Measurements from ENCODE around the gene CEP63.
"Not testable (repeated sequence)": the region's sequence is repeated elsewhere in the genome, so short reads cannot be mapped to it uniquely, and the experiment has no call there.

CEP63 gene

DNA sequence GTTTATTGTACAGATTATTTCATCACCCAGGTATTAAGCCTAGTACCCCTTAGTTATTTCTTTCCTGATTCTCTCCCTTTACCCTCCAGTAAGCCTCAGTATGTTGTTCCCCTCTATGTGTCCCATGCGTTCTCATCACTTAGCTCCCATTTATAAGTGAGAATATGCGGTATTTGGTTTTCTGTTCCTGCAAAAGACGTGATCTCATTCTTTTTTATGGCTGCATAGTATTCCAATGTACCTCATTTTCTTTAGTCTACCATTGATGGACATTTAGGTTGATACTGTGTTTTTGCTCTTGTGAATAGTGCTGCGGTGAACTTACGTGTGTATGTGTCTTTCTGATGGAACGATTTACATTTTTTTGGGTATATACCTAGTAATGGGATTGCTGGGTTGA is 36.7 kb downstream of the CEP63 start:
- DNase-seq: no peak

DNA sequence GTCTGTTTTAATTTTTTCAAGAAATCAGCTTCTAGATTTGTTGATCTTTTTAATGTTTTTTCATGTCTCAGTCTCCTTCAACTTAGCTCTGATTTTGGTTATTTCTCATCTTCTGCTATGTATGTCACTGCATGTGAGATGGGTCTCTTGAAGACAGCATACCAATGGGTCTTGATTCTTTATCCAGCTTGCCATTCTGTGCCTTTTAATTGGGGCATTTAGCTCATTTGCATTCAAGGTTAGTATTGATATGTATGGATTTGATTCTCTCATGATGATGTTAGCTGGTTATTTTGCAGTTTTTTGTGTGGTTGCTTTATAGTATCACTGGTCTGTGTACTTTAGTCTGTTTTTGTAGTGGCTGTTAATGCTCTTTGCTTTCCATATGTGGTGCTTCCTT is 39.4 kb downstream of the CEP63 start:
- no peak for DNase-seq

DNA sequence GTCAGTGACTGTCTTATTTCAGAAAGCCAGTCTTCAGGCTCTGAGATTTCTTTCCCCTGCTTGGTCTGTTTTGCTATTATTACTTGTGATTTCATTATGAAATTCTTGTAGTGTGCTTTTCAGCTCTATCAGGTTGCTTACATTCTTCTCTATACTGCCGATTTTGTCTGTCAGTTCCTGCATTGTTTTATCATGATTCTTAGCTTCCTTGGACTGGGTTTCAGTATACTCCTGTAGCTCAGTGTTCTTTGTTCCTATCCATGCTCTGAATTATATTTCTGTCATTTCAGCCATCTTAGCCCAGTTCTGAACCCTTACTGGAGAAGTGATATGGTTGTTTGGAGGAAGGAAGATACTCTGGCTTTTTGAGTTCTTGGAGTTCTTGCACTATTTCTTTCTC is 40.5 kb downstream of the CEP63 start:
- no peak for DNase-seq

DNA sequence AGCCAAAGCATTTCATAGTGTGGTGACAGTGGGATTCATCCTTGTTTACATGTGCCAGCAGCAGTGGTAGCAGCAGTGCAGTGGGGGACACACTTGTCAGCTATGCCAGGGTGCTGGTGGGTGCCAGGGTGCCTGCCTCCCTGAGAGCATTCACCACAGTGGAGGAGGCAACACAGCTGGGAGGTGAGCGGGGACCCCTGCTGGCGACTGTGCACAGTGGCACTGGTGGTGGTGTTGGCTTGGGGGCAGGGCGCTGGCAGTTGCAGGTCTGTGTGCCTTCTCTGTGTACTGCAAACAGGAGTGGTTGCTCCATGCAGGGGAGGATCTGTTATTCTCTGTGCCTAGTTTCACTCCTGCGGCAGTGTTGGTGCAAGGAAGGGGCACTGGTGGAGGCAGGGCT is 41.2 kb downstream of the CEP63 start:
- peak in 1 of 2 donors; percentile 12 for DNase-seq

GRCh38 chr3:134527538-134528186 is 41.8 kb downstream of the CEP63 start:
- DNase-seq: no peak

GRCh38 chr3:134533493-134533892 is 47.6 kb downstream of the CEP63 start:
- no peak for DNase-seq

- DNase-seq: no peak
These were observed 49.5 kb downstream of the CEP63 start for GRCh38 chr3:134535186-134535970.

GRCh38 chr3:134536781-134537180 is 50.9 kb downstream of the CEP63 start:
- no peak for DNase-seq

DNA sequence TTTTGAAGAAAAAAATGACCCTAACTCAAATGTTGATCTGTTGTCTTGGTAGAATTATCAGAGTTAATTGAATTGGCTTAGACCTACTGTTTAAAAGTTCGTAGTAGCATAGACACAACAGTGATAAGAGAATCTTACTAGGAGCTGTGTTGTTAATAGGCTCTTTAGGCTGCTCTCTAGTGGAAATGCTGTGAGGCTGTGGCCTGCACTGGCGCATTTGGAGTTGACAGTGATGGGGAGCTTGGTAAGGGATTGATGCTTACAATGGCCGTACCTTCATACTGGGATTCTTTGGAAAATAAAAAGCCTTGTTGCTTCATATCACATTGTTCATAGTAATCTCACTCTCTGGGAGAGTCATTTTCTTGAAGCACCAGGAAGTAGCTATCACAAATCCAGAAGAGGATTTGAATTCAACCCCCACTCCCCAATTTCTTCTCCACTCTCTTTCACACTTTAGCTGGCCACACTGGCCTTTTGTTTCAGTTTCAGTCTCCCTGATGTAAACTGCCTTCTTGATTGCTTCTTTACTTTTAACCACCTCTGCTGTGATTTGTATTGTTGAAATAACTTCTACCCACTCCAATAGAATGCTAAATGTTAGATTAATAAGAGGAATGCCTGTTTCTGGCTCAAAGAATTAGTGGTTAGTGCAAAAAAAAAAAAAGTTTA is 56.6 kb downstream of the CEP63 start:
- DNase-seq: no peak

GRCh38 chr3:134543113-134543512 is 57.3 kb downstream of the CEP63 start:
- no peak for DNase-seq

DNA sequence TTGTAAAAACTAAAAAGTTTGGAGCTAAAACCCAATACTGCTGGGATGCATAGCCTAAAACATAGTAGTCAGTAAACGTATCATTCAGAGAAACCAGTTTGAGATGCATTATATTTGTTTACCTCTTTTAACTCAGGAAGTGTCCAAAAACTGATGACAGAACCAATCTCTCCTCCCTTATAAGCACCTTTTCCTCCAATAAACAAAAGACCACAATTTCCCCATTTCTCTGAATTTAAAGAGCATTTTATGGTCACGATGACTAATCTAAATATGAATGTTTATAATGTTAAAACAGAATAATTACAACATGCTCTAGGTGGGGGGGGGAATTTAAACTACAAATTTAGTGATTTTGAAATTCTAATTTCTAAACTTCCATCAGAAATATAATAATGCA is 58.5 kb downstream of the CEP63 start:
- DNase-seq: no peak

GRCh38 chr3:134544783-134545182 is 58.9 kb downstream of the CEP63 start:
- not testable (repeated sequence) for DNase-seq

DNA sequence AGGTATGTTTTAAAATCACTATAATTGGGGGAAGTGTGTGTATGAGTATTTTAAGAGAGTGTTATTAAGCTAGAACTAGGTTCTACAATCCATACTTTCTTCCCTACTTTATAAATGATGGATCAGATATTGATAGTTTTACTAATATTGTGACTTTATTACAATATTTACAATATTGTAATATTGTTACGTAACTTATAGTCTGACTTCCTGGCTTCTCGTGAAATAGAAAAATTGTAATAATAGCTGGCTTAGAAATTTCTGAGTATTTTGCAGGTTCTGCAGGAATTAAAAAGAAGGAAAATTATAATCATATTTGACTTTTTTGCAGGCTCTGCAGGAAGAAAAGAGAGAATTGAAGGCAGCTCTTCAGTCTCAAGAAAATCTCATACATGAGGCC is 60.0 kb downstream of the CEP63 start:
- no peak for DNase-seq

GRCh38 chr3:134552784-134553183 is 66.9 kb downstream of the CEP63 start:
- no peak for DNase-seq

DNA sequence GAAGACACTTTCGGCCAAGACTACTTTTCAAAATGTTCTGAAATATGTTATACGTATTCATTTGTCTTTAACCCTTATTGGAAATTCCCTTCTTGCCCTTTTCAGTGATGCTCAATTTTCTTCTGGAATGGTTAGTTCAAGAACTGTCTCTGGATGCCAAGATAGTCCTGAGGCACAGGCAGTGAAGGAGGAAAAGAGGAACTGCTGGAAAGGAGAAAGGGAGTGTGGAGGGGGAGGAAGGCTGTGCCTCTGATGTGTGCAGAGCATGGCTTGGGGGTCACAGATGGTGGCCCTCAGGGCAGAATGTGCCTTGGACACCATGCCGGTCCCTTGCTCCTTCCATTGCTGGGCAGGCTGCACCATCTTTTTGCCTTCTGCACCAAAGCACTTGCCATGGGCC is 73.7 kb downstream of the CEP63 start:
- no peak for DNase-seq

DNA sequence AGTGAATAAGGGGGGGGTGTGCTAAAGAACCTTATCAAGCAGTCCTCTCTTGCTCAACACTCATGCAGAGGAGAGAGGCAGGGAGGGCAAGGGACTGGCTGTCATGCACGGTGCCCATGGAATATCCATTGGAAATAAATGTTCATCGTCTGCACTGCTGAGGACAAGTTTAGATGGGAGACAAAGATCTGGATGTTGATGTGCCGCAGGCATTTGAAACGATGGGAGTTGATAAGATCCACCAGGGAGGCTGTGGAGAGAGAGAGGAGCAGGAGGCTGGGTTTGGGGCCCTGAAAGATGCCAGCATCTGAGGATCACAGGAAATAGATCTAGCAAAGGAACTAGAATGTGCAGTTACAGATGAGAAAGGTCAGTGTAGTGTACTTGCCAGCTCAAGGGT is 76.2 kb downstream of the CEP63 start:
- DNase-seq: no peak

GRCh38 chr3:134563601-134564000 is 77.7 kb downstream of the CEP63 start:
- no peak for DNase-seq

DNA sequence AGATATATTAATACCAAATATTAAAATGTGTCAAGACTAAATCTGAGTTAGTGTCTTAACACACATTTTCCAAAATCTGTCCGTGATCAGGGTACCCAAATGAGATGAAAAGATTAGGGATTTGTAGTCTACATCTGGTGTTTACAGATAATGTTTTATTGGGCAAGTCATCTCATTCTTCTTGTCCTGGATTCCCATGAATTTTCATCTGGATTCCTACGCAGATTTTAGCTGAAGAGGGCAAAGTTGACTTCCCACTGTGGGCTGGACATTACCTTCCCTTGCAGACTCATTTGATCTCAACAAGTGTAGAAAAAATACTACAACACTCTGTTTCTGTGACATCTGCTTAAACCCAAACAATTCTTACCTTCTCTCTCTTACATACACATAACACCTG is 79.1 kb downstream of the CEP63 start:
- DNase-seq: no peak

DNA sequence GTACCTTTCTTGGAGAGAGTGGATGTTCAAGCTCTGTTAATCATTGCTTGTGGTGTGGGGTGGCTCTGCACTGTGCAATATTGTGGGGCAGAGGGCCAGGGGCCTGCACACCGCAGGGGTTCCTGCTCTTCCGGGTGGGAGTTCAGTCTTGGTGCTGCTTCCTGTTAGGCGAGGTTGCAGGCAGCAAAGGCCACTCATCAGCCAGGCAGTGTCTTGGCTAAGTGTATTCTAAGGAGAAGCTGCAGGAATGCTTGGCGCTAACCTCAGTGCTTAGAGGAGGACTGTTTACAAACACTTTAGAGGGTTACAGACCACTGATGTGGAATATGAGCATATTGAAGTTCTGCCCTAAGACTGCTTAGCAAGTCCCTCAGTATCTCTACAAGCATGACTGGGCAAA is 81.7 kb downstream of the CEP63 start:
- no peak for DNase-seq

- no peak for DNase-seq
These were observed 82.9 kb downstream of the CEP63 start for GRCh38 chr3:134568790-134569189.

DNA sequence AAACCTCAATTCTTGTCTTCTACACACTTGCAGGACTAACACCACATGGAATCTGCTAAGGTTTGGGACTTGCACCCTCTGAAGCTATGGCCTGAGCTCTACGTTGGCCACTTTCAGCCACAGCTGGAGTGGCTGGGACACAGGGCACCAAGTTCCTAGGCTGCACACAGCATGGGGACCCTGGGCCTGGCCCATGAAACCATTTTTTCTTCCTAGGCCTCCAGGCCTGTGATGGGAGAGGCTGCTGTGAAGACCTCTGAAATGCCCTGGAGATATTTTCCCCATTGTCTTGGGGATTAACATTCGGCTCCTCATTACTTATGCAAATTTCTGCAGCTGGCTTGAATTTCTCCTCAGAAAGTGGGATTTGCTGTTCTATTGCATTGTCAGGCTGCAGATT is 84.0 kb downstream of the CEP63 start:
- not testable (repeated sequence) for DNase-seq

DNA sequence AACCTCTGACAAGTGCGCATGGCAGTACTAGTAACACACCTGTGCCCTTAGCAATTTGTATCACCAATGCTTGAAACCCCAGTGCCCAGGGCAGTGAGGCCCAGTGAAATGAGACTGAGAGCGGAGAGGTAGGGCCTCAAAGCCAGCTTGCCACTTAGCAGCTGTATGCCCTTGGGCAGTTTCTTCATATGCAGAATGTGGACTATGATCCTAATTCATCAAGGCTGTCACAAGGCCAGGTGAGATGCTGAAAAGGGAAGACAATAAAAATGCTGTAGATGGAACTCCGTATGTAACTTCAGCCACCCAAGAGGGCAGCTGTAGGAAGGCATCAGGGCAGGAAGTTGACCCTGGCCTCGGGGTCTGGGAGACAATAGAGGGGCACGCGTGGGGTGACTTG is 90.6 kb downstream of the CEP63 start:
- DNase-seq: no peak

DNA sequence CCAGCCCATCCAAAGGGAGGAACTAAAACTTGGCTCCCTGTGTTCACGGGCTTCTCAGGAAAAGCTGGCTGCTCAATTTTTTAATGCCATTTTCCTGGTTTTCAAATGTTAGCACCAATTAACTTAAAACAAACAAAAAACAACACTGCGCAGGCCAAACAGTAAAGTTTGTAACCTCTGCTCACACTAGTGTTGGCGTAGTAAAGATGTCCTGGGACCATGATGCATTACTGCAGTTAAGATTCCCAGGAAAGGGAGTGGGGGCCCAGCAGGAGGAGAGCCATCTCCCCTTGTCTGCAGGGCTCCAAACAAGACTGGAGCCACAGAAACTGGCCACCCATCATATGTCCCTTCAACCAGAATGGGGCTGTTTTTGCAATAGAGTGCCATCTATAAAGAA is 91.0 kb downstream of the CEP63 start:
- no peak for DNase-seq

- DNase-seq: no peak
These were observed 93.3 kb downstream of the CEP63 start for GRCh38 chr3:134579141-134579665.

All from stimulated activated CD4-positive, alpha-beta T cell treated with anti-CD3 and anti-CD28 coated beads, Interleukin-2, amount 100 ng/mL, for 24 hours (primary cell).